Gastroesophageal sphincter (tissue), 4 donors: Measurements from ENCODE around the gene TRDN. TPM values are rescaled to one million over a fixed set of nuclear protein-coding genes. Genes with fewer than 3 reads are reported as not detected.
"Not testable (repeated sequence)": the region's sequence is repeated elsewhere in the genome, so short reads cannot be mapped to it uniquely, and the experiment has no call there.

Experiments used
- ATAC-seq: fragments of 150-250 bp; one replicate; pipeline ENCODE4 v1.9.1; 2016; ENCODE audit warnings: mild to moderate bottlenecking, moderate library complexity
- H3K27ac ChIP-seq, 4 donors: fragments of 200-600 bp; sonication (generic) in 3 of 4; 1 replicate in 3 of 4; 2 replicates in 1 of 4; pipeline ENCODE4 v1.5.1; 2016 to 2019
- H3K27me3 ChIP-seq: fragments of 200-600 bp; sonication (generic); one replicate; pipeline ENCODE4 v1.5.1; 2019
- H3K36me3 ChIP-seq, 2 donors: fragments of 200-600 bp; sonication (generic); one replicate each; pipeline ENCODE4 v1.5.1; 2019; ENCODE audit warnings: control low read depth in 1 of 2
- H3K4me1 ChIP-seq, 3 donors: fragments of 200-600 bp; sonication (generic); 1 replicate in 2 of 3; 2 replicates in 1 of 3; pipeline ENCODE4 v1.5.1; 2016 to 2019; ENCODE audit warnings: control low read depth in 2 of 3
- H3K4me3 ChIP-seq, 2 donors: fragments of 200-600 bp; sonication (generic); one replicate each; pipeline ENCODE4 v1.5.1; 2019; ENCODE audit warnings: mild to moderate bottlenecking in 1 of 2, moderate library complexity in 1 of 2
- H3K9me3 ChIP-seq, 3 donors: fragments of 200-600 bp; sonication (generic); one replicate each; pipeline ENCODE4 v1.5.1; 2017 to 2019; ENCODE audit warnings: control low read depth in 2 of 3
- CTCF ChIP-seq, 4 experiments: fragments of 200-600 bp in 2 of 4; fragments of 450-650 bp in 2 of 4; sonication (generic) in 1 of 4; IDR thresholded peaks; one replicate each; pipeline ENCODE4 v1.5.1; 2017 to 2019; ENCODE audit warnings: antibody characterized with exemption in 4 of 4, mild to moderate bottlenecking in 2 of 4, moderate library complexity in 2 of 4
- EP300 ChIP-seq: sonication (generic); formaldehyde crosslinking; IDR thresholded peaks from one replicate; pipeline ENCODE4 v1.6.1; 2017; ENCODE audit warnings: antibody characterized with exemption, mild to moderate bottlenecking
- POLR2A ChIP-seq, 2 donors: fragments of 450-650 bp; IDR thresholded peaks; one replicate each; pipeline ENCODE4 v1.6.1; 2017; ENCODE audit warnings: antibody characterized with exemption in 2 of 2, mild to moderate bottlenecking in 2 of 2, moderate library complexity in 1 of 2
- POLR2AphosphoS5 ChIP-seq: sonication (generic); formaldehyde crosslinking; IDR thresholded peaks from one replicate; pipeline ENCODE4 v1.6.1; 2017; ENCODE audit warnings: antibody characterized with exemption
- WGBS, 2 donors: methylation state at CpG; one replicate each; pipeline ENCODE4 v1.1.5; 2018; ENCODE audit warnings: low coverage in 1 of 2; 5-methylcytosine and 5-hydroxymethylcytosine counted together
- total RNA-seq, 4 donors: library from RNA; depleted of rRNA; stranded (reverse); fragments of >200 nt; gene quantifications; one replicate each; pipeline ENCODE4 v1.1.0, GENCODE V29; 2016

Gene TRDN
- total RNA-seq, 4 donors from 2014 or later, result not detected

GRCh38 chr6:123276546-123276980 lies 360.2 kb downstream of the TRDN start:
- H3K4me3 ChIP-seq, result no peak overlapping the region
- H3K4me1 ChIP-seq, result no peaks in the 10 kb centered on the region
- WGBS, 2 donors, result 34 to 44% methylated on average over 2 to 3 of the region's 3 CpGs
- no peak for ATAC-seq
- H3K27me3 ChIP-seq, result no peaks in the 10 kb centered on the region
- H3K27ac ChIP-seq, result no peak overlapping the region
- H3K36me3 ChIP-seq, result no peaks in the 10 kb centered on the region
- H3K9me3 ChIP-seq, result no peaks in the 10 kb centered on the region
- TF ChIP-seq CTCF (IDR thresholded peaks at IDR 0.05) (no peak), POLR2AphosphoS5 (no peak), EP300 (no peak), POLR2A (IDR thresholded peaks at IDR 0.05) (no peak)

- no peaks in the 10 kb centered on the region for H3K9me3 ChIP-seq
- 79 to 87% methylated on average over 5 of the region's 5 CpGs for WGBS, 2 donors
- no peak overlapping the region for H3K27ac ChIP-seq
- no peak overlapping the region for H3K4me3 ChIP-seq
- H3K4me1 ChIP-seq, result no peaks in the 10 kb centered on the region
- TF ChIP-seq EP300, result no peak
- TF ChIP-seq CTCF (IDR thresholded peaks at IDR 0.05), result no peak
- H3K36me3 ChIP-seq, result no peaks in the 10 kb centered on the region
- H3K27me3 ChIP-seq, result no peaks in the 10 kb centered on the region
- ATAC-seq, result no peak
Measured at GRCh38 chr6:123263981-123264380, 372.8 kb downstream of the TRDN start.

GRCh38 chr6:123240626-123241025 lies 396.1 kb downstream of the TRDN start:
- Histone ChIP-seq H3K9me3 (peaks cover 0 to 9% (median 0%) of the 10 kb centered on the region in 3 donors), H3K27ac (no peak overlapping the region), H3K27me3 (no peaks in the 10 kb centered on the region), H3K4me1 (no peaks in the 10 kb centered on the region), H3K4me3 (no peak overlapping the region), H3K36me3 (no peaks in the 10 kb centered on the region)
- ATAC-seq, result no peak
- WGBS, 2 donors, result 44 to 50% methylated on average over 1 of the region's 1 CpG
- TF ChIP-seq CTCF (IDR thresholded peaks at IDR 0.05) (no peak), POLR2A (IDR thresholded peaks at IDR 0.05) (no peak), POLR2AphosphoS5 (no peak), EP300 (no peak)

GRCh38 chr6:123233336-123233735 lies 403.4 kb downstream of the TRDN start:
- Histone ChIP-seq H3K27me3 (no peaks in the 10 kb centered on the region), H3K4me1 (no peaks in the 10 kb centered on the region), H3K4me3 (no peak overlapping the region), H3K9me3 (no peaks in the 10 kb centered on the region), H3K36me3 (no peaks in the 10 kb centered on the region), H3K27ac (no peak overlapping the region)
- 30 to 67% methylated on average over 2 to 4 of the region's 4 CpGs for WGBS, 2 donors
- ATAC-seq, result no peak
- no peak for TF ChIP-seq EP300
- no peak for TF ChIP-seq POLR2A (IDR thresholded peaks at IDR 0.05)
- TF ChIP-seq CTCF (IDR thresholded peaks at IDR 0.05), result no peak
- TF ChIP-seq POLR2AphosphoS5, result no peak

- H3K9me3 ChIP-seq, H3K36me3 ChIP-seq, H3K4me1 ChIP-seq, ATAC-seq, H3K27me3 ChIP-seq, H3K27ac ChIP-seq, H3K4me3 ChIP-seq: not testable (repeated sequence)
- 11 to 31% methylated on average over 2 of the region's 2 CpGs for WGBS, 2 donors
Measured at GRCh38 chr6:123227789-123228188, 409.0 kb downstream of the TRDN start.

DNA sequence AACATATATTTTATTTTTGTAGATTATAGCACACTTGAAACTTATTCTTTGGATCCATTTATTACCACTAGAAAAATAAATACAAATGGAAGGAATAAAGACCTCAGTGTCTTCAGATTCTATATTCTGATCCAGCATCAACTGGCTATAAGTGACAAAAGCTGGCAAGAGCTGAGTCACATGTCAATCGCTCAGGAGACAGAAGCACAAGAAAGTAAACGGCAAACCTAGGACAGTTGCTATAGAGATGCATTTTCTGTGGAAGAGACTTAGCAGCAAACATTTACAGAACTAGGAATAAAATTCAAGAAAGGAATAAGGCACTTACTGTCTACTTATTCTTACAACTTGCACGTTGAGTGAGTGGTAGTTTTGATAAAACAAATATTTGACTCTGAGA lies 410.4 kb downstream of the TRDN start:
- no peak for TF ChIP-seq EP300
- TF ChIP-seq POLR2A (IDR thresholded peaks at IDR 0.05), result no peak
- H3K9me3 ChIP-seq, result no peaks in the 10 kb centered on the region
- no peak overlapping the region for H3K4me3 ChIP-seq
- no peaks in the 10 kb centered on the region for H3K36me3 ChIP-seq
- H3K4me1 ChIP-seq, result no peaks in the 10 kb centered on the region
- H3K27ac ChIP-seq, result no peak overlapping the region
- no peaks in the 10 kb centered on the region for H3K27me3 ChIP-seq
- no peak for ATAC-seq
- WGBS, 2 donors, result 57 to 67% methylated on average over 3 of the region's 3 CpGs
